ENCODE results near the gene RRP1B.
"Not testable (repeated sequence)": the region's sequence is repeated elsewhere in the genome, so short reads cannot be mapped to it uniquely, and the experiment has no call there.

Gene RRP1B

GRCh38 chr21:43659136-43660000 lies at the start of gene RRP1B, which contains the start of gene HSF2BP:
Gene RRP1B, plus strand, starts transcription at chr21:43659560. Its CDS starts 105 bp downstream, at chr21:43659665.
Gene HSF2BP, minus strand, starts transcription at chr21:43659488. Its CDS starts 1,392 bp downstream, at chr21:43658096.
- peaks cover 0 to 7% of the 10 kb centered on the region in 2 donors for H3K36me3 ChIP-seq (ENCODE audit: control insufficient read depth in 1 of 2, insufficient read depth in 2 of 2, low read length in 2 of 2)
- H3K9me3 ChIP-seq (ENCODE audit: control insufficient read depth in 1 of 2, low read length in 2 of 2), result no peaks in the 10 kb centered on the region
- H3K27me3 ChIP-seq (ENCODE audit: low read depth, low read length), result no peaks in the 10 kb centered on the region
- H3K27ac ChIP-seq (ENCODE audit: low read length), result peak within 1 kb of the TSS; percentile 78
- peaks cover 0 to 18% of the 10 kb centered on the region in 2 donors for H3K4me1 ChIP-seq (ENCODE audit: control insufficient read depth in 1 of 2, insufficient read depth in 2 of 2, low read length in 2 of 2)
- H3K4me3 ChIP-seq (ENCODE audit: low read depth in 1 of 2, low read length in 2 of 2), result peak within 1 kb of the TSS; percentile 95 to 96

DNA sequence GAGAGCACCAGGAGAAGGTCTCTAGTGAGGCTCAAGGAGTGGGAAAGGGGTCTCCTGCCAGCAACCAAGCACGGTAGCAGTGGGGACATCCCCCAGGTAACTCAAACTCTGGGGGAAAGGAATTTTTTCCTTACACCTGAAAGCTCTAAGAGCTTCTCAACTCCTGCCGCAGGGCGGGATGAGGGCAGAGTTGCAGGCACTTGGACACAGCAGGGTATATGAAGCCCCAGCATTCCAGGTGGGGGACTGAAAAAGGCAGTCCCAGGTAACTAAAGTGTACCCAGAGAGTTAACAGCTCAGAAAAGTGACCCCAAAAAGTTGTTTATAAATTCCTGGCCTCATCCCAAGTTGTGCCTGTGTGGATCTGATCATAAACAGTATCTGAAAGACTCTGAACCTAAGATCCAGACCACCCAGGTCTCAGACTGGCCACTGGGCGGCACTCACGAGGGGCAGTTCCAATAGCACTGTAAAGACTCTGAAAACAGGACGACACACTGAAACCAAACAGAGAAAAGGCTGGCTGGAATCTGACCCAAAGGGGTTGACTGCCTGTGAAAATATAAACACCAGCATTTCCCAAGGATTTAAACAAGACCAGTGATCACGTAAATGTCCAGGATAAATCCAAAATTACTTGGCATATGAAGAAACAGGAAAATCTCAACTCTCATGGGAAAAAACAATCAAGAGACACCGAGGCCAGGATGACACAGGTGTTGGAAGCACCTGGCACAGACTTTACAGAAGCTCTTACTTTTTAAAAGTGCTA lies 47.6 kb upstream of the RRP1B start:
- Histone ChIP-seq H3K27me3 (ENCODE audit: low read depth, low read length) (no peaks in the 10 kb centered on the region), H3K9me3 (ENCODE audit: control insufficient read depth in 1 of 2, low read length in 2 of 2) (no peaks in the 10 kb centered on the region), H3K4me3 (ENCODE audit: low read depth in 1 of 2, low read length in 2 of 2) (no peak overlapping the region), H3K27ac (ENCODE audit: low read length) (no peak overlapping the region), H3K4me1 (ENCODE audit: control insufficient read depth in 1 of 2, insufficient read depth in 2 of 2, low read length in 2 of 2) (peaks cover 13% of the 10 kb centered on the region in 2 donors), H3K36me3 (ENCODE audit: control insufficient read depth in 1 of 2, insufficient read depth in 2 of 2, low read length in 2 of 2) (no peaks in the 10 kb centered on the region)

DNA sequence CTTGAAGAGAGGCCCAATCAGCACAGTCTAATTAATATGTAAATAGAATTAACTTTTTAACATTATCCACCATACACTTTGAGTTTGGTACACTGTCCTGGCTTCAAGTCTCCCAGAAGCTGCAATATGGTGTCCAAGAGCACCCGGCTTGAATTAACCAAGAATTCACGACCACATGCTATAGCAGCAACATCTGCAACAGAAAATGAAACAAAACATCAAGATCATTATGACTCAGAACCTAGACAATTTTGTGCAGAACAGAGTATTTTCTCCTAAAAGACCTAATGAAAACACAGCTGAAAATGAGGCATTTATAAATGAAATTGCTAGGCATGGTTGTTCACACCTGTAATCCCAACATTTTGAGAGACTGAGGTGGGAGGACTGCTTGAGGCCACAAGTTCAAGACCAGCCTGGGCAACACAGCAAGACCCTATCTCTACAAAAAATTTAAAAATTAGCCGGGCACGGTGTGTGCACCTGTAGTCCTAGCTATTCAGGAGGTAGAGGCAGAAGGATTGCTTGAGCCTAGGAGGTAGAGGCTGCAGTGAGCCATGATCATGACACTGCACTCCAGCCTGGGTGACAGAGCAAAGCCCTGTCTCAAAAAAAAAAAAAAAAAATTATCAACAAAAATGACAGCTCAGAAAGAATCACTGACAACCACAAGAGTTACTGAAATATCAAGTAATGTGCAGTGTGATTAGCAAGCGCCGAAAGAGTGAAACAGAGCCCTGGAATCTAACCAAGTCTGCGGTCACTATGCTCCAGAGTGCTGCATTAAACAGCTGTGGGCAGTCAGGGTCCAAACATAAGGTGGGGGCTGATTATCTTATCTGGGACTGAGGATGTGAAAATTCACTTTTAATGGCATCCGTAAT lies 45.4 kb upstream of the RRP1B start:
- H3K27ac ChIP-seq (ENCODE audit: low read length), result no peak overlapping the region

DNA sequence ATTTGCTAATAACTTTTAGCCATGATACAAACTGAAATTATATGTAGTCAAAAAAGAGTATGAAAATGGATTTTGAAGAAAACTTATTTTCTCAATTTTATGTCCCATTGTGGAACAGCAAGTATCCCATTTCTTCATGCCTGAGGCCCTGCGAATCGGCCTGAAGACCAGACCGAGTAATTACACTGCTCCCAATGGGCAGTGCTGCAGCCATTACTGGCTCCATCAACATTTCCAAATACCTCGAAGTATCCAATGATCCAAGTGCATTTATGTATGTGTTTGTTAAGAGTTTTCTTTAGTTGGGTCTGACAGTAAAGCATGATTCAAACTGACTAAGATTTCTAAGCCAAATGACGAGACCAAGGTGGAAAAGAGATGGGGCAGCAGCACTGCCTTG lies 44.5 kb upstream of the RRP1B start:
- H3K4me1 ChIP-seq (ENCODE audit: control insufficient read depth in 1 of 2, insufficient read depth in 2 of 2, low read length in 2 of 2), result peaks cover 7% of the 10 kb centered on the region in 2 donors
- no peaks in the 10 kb centered on the region for H3K27me3 ChIP-seq (ENCODE audit: low read depth, low read length)
- H3K27ac ChIP-seq (ENCODE audit: low read length), result no peak overlapping the region
- H3K9me3 ChIP-seq (ENCODE audit: control insufficient read depth in 1 of 2, low read length in 2 of 2), result peaks cover 0 to 3% of the 10 kb centered on the region in 2 donors
- H3K36me3 ChIP-seq (ENCODE audit: control insufficient read depth in 1 of 2, insufficient read depth in 2 of 2, low read length in 2 of 2), result no peaks in the 10 kb centered on the region
- no peak overlapping the region for H3K4me3 ChIP-seq (ENCODE audit: low read depth in 1 of 2, low read length in 2 of 2)

More for the DNA sequence above, 45.4 kb upstream of the RRP1B start:
- Histone ChIP-seq H3K9me3 (ENCODE audit: control insufficient read depth in 1 of 2, low read length in 2 of 2) (no peaks in the 10 kb centered on the region), H3K4me1 (ENCODE audit: control insufficient read depth in 1 of 2, insufficient read depth in 2 of 2, low read length in 2 of 2) (peaks cover 13% of the 10 kb centered on the region in 2 donors), H3K36me3 (ENCODE audit: control insufficient read depth in 1 of 2, insufficient read depth in 2 of 2, low read length in 2 of 2) (no peaks in the 10 kb centered on the region), H3K4me3 (ENCODE audit: low read depth in 1 of 2, low read length in 2 of 2) (no peak overlapping the region), H3K27me3 (ENCODE audit: low read depth, low read length) (no peaks in the 10 kb centered on the region)

DNA sequence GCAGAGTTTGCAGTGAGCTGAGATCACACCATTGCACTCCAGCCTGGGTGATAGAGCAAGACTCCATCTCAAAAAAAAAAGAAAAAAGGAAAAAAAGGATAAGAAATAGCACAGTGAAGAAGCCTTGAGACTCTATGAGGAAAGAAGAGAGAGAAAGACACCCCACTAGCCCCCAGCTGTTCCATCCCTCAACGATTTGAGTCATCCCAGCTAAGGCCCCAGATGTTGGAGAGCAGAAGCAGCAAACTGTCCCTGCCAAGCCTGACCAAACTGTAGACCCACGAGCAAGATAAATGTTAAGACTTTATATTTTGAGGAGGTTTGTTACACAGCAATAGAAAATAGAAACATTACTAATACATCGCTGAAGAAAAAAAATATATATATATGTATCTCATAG lies 42.5 kb upstream of the RRP1B start:
- peaks cover 7 to 12% of the 10 kb centered on the region in 2 donors for H3K9me3 ChIP-seq (ENCODE audit: control insufficient read depth in 1 of 2, low read length in 2 of 2)
- not testable (repeated sequence) for H3K27me3 ChIP-seq (ENCODE audit: low read depth, low read length); H3K4me1 ChIP-seq (ENCODE audit: control insufficient read depth in 1 of 2, insufficient read depth in 2 of 2, low read length in 2 of 2); H3K36me3 ChIP-seq (ENCODE audit: control insufficient read depth in 1 of 2, insufficient read depth in 2 of 2, low read length in 2 of 2); H3K4me3 ChIP-seq (ENCODE audit: low read depth in 1 of 2, low read length in 2 of 2); H3K27ac ChIP-seq (ENCODE audit: low read length)

- Histone ChIP-seq H3K4me1 (ENCODE audit: control insufficient read depth in 1 of 2, insufficient read depth in 2 of 2, low read length in 2 of 2) (no peaks in the 10 kb centered on the region), H3K4me3 (ENCODE audit: low read depth in 1 of 2, low read length in 2 of 2) (no peak overlapping the region), H3K9me3 (ENCODE audit: control insufficient read depth in 1 of 2, low read length in 2 of 2) (peaks cover 7 to 12% of the 10 kb centered on the region in 2 donors), H3K36me3 (ENCODE audit: control insufficient read depth in 1 of 2, insufficient read depth in 2 of 2, low read length in 2 of 2) (peaks cover 0 to 5% of the 10 kb centered on the region in 2 donors), H3K27me3 (ENCODE audit: low read depth, low read length) (no peaks in the 10 kb centered on the region), H3K27ac (ENCODE audit: low read length) (no peak overlapping the region)
These were observed 40.4 kb upstream of the RRP1B start for GRCh38 chr21:43618940-43619339.

DNA sequence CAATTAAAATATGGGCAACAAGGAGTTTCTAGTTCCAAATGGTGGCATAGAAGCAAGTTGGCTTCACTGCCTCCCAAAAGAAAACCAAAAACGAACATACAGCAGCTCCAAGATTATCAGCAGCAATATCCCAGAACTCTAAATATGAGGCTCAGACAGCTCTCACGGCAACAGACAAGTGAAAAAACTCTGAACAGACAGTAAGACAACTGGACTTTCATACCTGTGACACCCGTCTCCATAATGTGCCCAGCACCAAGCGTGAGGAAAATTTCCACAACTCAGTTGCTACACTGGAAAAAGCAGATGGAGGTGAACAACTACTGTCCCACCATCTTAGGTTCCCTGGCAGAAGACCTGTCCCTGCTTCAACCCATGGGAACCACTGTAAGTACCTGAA lies 40.0 kb upstream of the RRP1B start:
- H3K27me3 ChIP-seq (ENCODE audit: low read depth, low read length), result no peaks in the 10 kb centered on the region
- peaks cover 0 to 5% of the 10 kb centered on the region in 2 donors for H3K36me3 ChIP-seq (ENCODE audit: control insufficient read depth in 1 of 2, insufficient read depth in 2 of 2, low read length in 2 of 2)
- H3K4me3 ChIP-seq (ENCODE audit: low read depth in 1 of 2, low read length in 2 of 2), result no peak overlapping the region
- H3K4me1 ChIP-seq (ENCODE audit: control insufficient read depth in 1 of 2, insufficient read depth in 2 of 2, low read length in 2 of 2), result no peaks in the 10 kb centered on the region
- peaks cover 7 to 12% of the 10 kb centered on the region in 2 donors for H3K9me3 ChIP-seq (ENCODE audit: control insufficient read depth in 1 of 2, low read length in 2 of 2)
- H3K27ac ChIP-seq (ENCODE audit: low read length), result no peak overlapping the region

DNA sequence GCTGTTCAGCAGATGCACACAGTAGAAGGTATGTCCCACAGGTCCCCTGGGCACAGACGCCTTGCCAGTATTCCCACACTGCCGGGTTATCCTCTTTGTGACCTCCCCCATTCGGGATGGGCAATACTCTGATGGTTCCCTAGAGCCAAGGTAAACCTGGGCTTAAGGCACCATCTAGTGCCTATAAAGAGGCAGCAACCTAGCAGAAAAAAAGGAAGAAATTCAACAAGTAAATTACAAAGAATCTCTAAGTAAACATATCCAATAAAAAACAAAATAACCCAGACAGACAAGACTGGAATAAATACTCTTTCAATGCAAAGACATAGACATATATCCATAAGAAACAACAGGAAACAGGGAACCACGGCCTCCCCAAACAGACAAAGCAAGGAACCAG lies 39.5 kb upstream of the RRP1B start:
- H3K4me1 ChIP-seq (ENCODE audit: control insufficient read depth in 1 of 2, insufficient read depth in 2 of 2, low read length in 2 of 2), result no peaks in the 10 kb centered on the region
- H3K4me3 ChIP-seq (ENCODE audit: low read depth in 1 of 2, low read length in 2 of 2), result no peak overlapping the region
- peaks cover 7 to 12% of the 10 kb centered on the region in 2 donors for H3K9me3 ChIP-seq (ENCODE audit: control insufficient read depth in 1 of 2, low read length in 2 of 2)
- no peak overlapping the region for H3K27ac ChIP-seq (ENCODE audit: low read length)
- H3K27me3 ChIP-seq (ENCODE audit: low read depth, low read length), result no peaks in the 10 kb centered on the region
- peaks cover 0 to 5% of the 10 kb centered on the region in 2 donors for H3K36me3 ChIP-seq (ENCODE audit: control insufficient read depth in 1 of 2, insufficient read depth in 2 of 2, low read length in 2 of 2)

DNA sequence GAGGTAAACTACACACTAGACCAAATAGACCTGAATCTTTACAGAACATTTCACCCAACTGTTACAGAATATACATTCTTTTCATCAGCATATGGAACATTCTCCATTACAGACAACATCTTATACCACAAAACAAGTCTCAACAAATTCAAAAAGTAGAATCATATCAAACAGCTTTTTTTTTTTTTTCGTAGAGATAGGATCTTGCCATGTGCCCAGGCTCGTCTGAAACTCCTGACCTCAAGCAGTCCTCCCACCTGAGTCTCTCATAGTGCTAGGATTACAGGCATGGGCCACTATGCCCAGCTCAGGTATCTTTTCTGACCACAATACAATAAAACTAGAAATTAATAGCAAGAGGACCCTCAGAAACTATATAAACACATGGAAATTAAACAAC lies 36.6 kb upstream of the RRP1B start:
- Histone ChIP-seq H3K9me3 (ENCODE audit: control insufficient read depth in 1 of 2, low read length in 2 of 2) (peaks cover 7 to 12% of the 10 kb centered on the region in 2 donors), H3K36me3 (ENCODE audit: control insufficient read depth in 1 of 2, insufficient read depth in 2 of 2, low read length in 2 of 2) (peaks cover 0 to 5% of the 10 kb centered on the region in 2 donors), H3K4me1 (ENCODE audit: control insufficient read depth in 1 of 2, insufficient read depth in 2 of 2, low read length in 2 of 2) (no peaks in the 10 kb centered on the region), H3K27ac (ENCODE audit: low read length) (no peak overlapping the region), H3K4me3 (ENCODE audit: low read depth in 1 of 2, low read length in 2 of 2) (no peak overlapping the region), H3K27me3 (ENCODE audit: low read depth, low read length) (no peaks in the 10 kb centered on the region)

DNA sequence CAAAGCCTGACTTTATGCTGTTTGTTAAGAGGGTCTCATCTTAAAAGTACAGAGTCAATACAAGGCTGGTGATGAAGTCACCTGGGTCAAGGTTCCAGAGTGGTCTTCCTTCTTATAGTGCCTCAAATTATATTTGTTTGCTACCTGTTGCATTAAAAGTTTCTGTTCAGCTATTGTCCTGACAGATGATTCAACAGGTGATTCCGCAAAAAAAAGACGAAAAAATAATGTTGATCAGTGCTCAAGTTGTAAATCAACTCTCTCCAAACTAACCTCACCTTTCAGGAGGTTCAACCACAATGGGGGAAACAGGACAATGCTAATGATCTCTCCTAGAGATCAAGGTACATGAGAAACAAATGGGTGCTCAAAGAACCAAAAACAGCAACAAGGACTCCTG lies 35.8 kb upstream of the RRP1B start:
- Histone ChIP-seq H3K4me3 (ENCODE audit: low read depth in 1 of 2, low read length in 2 of 2) (no peak overlapping the region), H3K27me3 (ENCODE audit: low read depth, low read length) (no peaks in the 10 kb centered on the region), H3K4me1 (ENCODE audit: control insufficient read depth in 1 of 2, insufficient read depth in 2 of 2, low read length in 2 of 2) (no peaks in the 10 kb centered on the region), H3K27ac (ENCODE audit: low read length) (no peak overlapping the region), H3K9me3 (ENCODE audit: control insufficient read depth in 1 of 2, low read length in 2 of 2) (peaks cover 7 to 12% of the 10 kb centered on the region in 2 donors), H3K36me3 (ENCODE audit: control insufficient read depth in 1 of 2, insufficient read depth in 2 of 2, low read length in 2 of 2) (peaks cover 0 to 5% of the 10 kb centered on the region in 2 donors)

All from muscle layer of duodenum (tissue), 2 donors.